Raji (cell line): ENCODE results near the gene KTN1.

Experiments used
- POLR2A ChIP-seq: IDR thresholded peaks from 2 replicates; pipeline ENCODE4 v1.6.1; 2011; ENCODE audit warnings: low read depth, low read length, control low read depth; ENCODE audit not compliant: insufficient read depth

KTN1 gene

GRCh38 chr14:55620981-55621380 lies 41.0 kb downstream of the KTN1 start:
- TF ChIP-seq POLR2A, result no peak

DNA sequence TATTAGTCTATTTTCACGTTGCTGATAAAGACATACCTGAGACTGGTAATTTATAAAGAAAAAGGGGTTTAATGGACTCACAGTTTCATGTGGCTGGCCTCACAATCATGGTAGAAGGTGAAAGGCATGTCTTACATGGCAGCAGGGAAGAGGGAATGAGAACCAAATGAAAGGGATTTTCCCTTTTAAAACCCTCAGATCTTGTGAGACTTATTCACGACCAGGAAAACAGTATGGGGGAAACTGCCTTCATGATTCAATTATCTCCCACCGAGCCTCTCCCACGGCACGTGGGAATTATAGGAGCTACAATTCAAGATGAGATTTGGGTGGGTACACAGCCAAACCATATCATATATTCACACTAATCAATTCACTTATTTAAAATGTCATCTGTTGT lies 41.4 kb downstream of the KTN1 start:
- no peak for TF ChIP-seq POLR2A

DNA sequence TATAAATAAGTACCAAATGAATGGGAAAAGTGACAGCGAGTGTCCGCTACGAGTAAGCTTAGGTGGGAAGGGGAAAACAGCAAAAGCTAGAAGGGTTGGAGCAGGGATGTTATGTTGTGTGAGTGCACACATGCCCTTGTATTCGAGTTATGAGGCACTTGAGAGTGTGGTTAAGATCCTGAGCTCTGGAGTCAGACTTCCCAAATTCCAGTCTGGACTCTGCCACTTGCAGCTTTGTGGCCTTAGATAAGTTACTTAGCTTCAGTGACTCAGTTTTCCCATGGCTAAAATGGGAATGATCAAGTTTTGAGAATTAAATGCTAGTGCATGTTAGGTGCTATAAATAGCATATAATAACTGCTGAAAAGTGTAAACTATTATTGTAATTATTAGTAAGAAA lies 44.9 kb downstream of the KTN1 start:
- TF ChIP-seq POLR2A, result no peak

DNA sequence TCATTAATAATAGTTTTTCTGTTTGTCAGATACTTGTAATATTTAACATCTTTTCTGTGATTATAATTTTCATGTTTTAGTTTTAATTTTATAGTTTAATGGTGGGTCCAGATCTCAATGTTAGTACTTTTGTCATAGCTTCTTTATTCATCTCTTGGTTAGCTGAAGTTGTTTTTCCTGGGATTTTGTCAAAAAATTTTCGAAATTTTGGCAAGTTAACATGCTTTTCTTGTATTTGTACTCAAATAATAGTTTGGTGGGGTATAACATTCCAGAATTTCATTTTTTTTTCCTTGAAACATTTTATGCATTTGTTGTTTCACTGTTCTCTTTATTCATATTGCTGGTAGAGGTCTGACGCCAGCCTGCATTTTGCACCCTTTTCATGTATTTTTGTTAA lies 45.5 kb downstream of the KTN1 start:
- TF ChIP-seq POLR2A, result no peak

DNA sequence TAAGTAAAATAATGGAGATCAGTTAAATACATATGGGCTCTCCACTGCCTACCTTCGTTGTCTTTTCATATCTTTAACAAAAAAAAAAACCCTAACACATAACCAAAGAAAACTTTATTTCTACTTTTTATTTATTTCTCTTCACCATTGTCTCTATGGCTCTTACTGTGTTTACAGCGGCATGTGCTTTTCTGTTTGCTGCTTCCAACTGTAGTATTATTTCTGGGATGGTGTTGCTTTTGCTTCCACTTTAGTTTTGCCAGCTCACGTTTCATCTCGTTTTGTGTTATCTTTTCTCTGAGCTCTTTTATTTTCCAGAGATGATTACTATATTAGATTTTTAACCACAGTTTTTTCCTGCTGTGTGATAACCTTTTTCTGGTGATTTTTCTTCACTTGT lies 46.1 kb downstream of the KTN1 start:
- TF ChIP-seq POLR2A, result no peak

GRCh38 chr14:55628426-55628825 lies 48.4 kb downstream of the KTN1 start:
- no peak for TF ChIP-seq POLR2A

- no peak for TF ChIP-seq POLR2A
Measured at GRCh38 chr14:55638665-55639064, 58.7 kb downstream of the KTN1 start.

- TF ChIP-seq POLR2A, result no peak
Measured at GRCh38 chr14:55641290-55641689, 61.3 kb downstream of the KTN1 start.

DNA sequence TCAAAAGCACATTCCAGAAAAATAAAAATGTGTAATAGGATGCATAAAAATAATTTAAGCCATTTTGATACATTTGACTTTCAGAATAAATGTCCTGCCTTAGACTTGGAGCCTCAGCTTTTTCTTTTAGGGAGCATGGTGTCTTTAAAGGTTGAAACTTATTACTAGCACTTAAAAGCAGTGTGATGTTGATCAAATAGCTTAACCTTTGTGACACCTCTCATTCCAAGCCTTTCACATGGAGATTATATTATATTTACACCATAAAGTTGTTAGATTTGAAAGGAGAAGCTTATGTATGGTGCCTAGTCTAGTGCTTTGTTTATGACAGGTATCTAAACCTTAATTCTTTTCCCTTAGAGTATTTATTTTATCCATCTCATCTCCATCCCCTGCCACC lies 61.9 kb downstream of the KTN1 start:
- TF ChIP-seq POLR2A, result no peak

GRCh38 chr14:55645145-55645544 lies 65.1 kb downstream of the KTN1 start:
- TF ChIP-seq POLR2A, result no peak

GRCh38 chr14:55645845-55646832 lies 66.1 kb downstream of the KTN1 start:
- no peak for TF ChIP-seq POLR2A

GRCh38 chr14:55650992-55651391 lies 71.0 kb downstream of the KTN1 start:
- TF ChIP-seq POLR2A, result no peak

DNA sequence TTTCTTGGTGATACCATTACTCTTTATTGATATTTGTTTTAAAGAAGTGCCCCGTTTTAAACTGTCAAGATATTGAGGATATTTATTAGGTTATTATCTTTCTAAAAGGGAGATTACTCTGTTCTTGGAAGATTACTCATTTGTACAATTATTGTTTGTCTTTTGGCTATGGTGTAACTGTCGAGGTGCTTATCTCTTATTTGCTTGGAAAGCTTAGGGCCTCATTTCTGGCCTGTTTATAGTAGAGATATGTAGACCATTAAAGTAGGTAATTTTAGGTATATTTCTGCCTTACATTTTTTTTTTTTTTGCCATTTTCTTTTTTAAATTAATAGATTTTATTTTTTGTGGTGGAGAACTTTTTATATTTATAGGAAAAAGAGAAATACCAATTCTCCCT lies 74.2 kb downstream of the KTN1 start:
- no peak for TF ChIP-seq POLR2A

DNA sequence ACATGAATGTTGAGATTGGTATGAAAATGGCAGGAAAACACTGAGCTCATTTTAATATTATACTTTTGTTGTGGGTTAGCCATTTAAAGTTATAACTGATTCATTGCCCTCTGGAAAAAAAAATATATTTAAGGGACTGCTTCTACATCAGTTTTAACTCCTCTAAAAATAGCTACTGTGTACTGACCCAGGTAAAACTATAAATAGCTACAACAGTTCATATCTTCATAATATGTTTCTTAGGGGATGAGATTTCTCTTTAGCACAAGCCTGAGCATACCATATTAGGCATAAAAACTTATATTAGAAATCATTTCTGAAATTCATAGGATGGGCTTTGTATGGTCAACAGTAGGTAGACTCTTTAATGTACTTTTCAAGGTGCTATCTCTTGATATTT lies 81.0 kb downstream of the KTN1 start:
- TF ChIP-seq POLR2A, result no peak

DNA sequence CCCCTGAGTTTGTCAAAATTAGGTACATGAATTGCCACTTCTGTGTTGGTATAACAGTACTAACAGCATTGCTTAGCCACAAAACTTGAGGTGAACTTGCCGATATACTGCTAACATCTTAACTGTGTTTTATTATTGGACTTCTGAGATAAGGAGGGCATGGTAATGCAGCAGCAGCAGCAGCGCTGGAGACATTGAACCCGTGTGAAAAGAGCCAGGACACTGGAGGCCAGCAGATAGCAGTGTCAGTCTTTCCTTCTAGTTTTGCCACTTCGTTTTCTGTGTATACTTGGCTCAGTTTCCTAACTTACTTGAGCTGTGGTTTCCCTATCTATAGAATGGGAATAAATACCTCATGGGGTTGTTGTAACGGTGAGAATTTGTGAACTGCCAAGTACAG lies 82.7 kb downstream of the KTN1 start:
- no peak for TF ChIP-seq POLR2A

GRCh38 chr14:55665067-55665675 lies 85.2 kb downstream of the KTN1 start:
- no peak for TF ChIP-seq POLR2A

- no peak for TF ChIP-seq POLR2A
Measured at GRCh38 chr14:55667801-55668200, 87.8 kb downstream of the KTN1 start.

DNA sequence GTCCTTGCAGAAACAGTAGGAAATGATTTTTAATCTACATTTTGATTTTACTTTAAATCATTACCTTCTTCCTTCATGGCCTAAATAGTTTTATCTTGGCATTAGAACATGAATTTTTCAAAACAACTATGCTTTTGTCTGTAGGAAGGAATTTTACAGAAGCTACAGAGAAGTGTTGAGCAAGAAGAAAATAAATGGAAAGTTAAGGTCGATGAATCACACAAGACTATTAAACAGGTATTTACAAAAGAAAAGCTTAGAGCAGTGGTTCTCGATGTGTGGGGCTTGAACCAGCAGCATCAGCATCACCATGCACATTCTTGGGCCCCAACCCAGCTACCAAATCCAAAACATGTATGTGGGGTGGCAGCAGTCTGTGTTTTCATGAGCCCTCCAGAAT lies 91.6 kb downstream of the KTN1 start:
- TF ChIP-seq POLR2A, result no peak
